ENCODE measurements around the gene PLEKHN1.

- TF ChIP-seq POLR2A (IDR thresholded peaks at IDR 0.05) (no peak), EP300 (IDR thresholded peaks at IDR 0.05) (no peak)
Observed at GRCh38 chr1:956636-957035, 9.6 kb upstream of the PLEKHN1 start.
